GM21381 (cell line): ENCODE measurements around the gene ZNF296.

ENCODE experiments used
- ATAC-seq: cut with Tn5 transposase; IDR thresholded peaks from one replicate; pipeline ENCODE4 v1.9.1; 2021; ENCODE audit warnings: mild to moderate bottlenecking, moderate library complexity; ENCODE audit not compliant: unreplicated experiment

Gene ZNF296

GRCh38 chr19:45103508-45104319 lies 27.4 kb upstream of the ZNF296 start:
- ATAC-seq: no peak

GRCh38 chr19:45103156-45103507 lies 26.9 kb upstream of the ZNF296 start:
- no peak for ATAC-seq

- ATAC-seq: no peak
These were observed 26.2 kb upstream of the ZNF296 start for GRCh38 chr19:45102481-45102880.

- no peak for ATAC-seq
These were observed 25.5 kb upstream of the ZNF296 start for GRCh38 chr19:45101806-45102205.

- ATAC-seq: no peak
These were observed 24.6 kb upstream of the ZNF296 start for GRCh38 chr19:45100846-45101252.

- no peak for ATAC-seq
These were observed 23.9 kb upstream of the ZNF296 start for GRCh38 chr19:45100201-45100600.

- ATAC-seq: no peak
These were observed 23.4 kb upstream of the ZNF296 start for GRCh38 chr19:45099467-45100191.

GRCh38 chr19:45098521-45099466 lies 22.5 kb upstream of the ZNF296 start:
- ATAC-seq: no peak

- ATAC-seq: no peak
These were observed 21.7 kb upstream of the ZNF296 start for GRCh38 chr19:45097776-45098520.

GRCh38 chr19:45097450-45097775 lies 21.1 kb upstream of the ZNF296 start:
- ATAC-seq: no peak

GRCh38 chr19:45096700-45097099 lies 20.4 kb upstream of the ZNF296 start:
- ATAC-seq: no peak

- ATAC-seq: no peak
These were observed 19.5 kb upstream of the ZNF296 start for GRCh38 chr19:45095496-45096413.

GRCh38 chr19:45094707-45095106 lies 18.4 kb upstream of the ZNF296 start:
- no peak for ATAC-seq

GRCh38 chr19:45094137-45094536 lies 17.9 kb upstream of the ZNF296 start:
- ATAC-seq: no peak

- ATAC-seq: peak; percentile 68
These were observed 16.7 kb upstream of the ZNF296 start, which contains the start of gene PPP1R37 for GRCh38 chr19:45092747-45093678. Gene PPP1R37, plus strand, starts transcription at chr19:45093179. Its CDS starts 147 bp downstream, at chr19:45093326.

GRCh38 chr19:45091031-45091923 lies 15.0 kb upstream of the ZNF296 start:
- peak; percentile 53 for ATAC-seq

GRCh38 chr19:45090606-45091005 lies 14.3 kb upstream of the ZNF296 start:
- no peak for ATAC-seq
